GM18951 (cell line): ENCODE measurements around the gene DLGAP4.

Source experiments
- POLR2A ChIP-seq: IDR thresholded peaks from 4 replicates; pipeline ENCODE4 v1.6.1; 2011; ENCODE audit warnings: mild to moderate bottlenecking; ENCODE audit not compliant: insufficient read length, insufficient read depth; ENCODE audit errors: extremely low read depth
- in situ Hi-C: fragments of 300-500 bp; cut with MboI; formaldehyde crosslinking; loops from one replicate; pipeline ENCODE4 v1.12.0; 2022; ENCODE audit warnings: low sequenced_read_pairs, mixed read lengths, inconsistent platforms; ENCODE audit not compliant: unreplicated experiment

Gene DLGAP4

GRCh38 chr20:36305602-36306551, at the start of gene DLGAP4:
DLGAP4 (plus strand) TSS chr20:36306339; CDS start chr20:36431718, 125,379 bp downstream.
- in situ Hi-C loops, result no loop called here
- no peak for TF ChIP-seq POLR2A

- TF ChIP-seq POLR2A, result no peak
- in situ Hi-C loops, result no loop called here
Measured at GRCh38 chr20:36259177-36260061, 46.7 kb upstream of the DLGAP4 start.

- in situ Hi-C loops, result no loop called here
- no peak for TF ChIP-seq POLR2A
Measured at GRCh38 chr20:36260316-36260715, 45.8 kb upstream of the DLGAP4 start.

GRCh38 chr20:36261389-36262105, 44.6 kb upstream of the DLGAP4 start:
- in situ Hi-C loops, result no loop called here
- TF ChIP-seq POLR2A, result no peak

GRCh38 chr20:36262440-36262839, 43.7 kb upstream of the DLGAP4 start:
- no peak for TF ChIP-seq POLR2A
- in situ Hi-C loops, result no loop called here

GRCh38 chr20:36264426-36265246, 41.5 kb upstream of the DLGAP4 start:
- in situ Hi-C loops, result no loop called here

GRCh38 chr20:36266189-36266588, 40.0 kb upstream of the DLGAP4 start:
- in situ Hi-C loops, result no loop called here
- TF ChIP-seq POLR2A, result no peak

More at GRCh38 chr20:36264426-36265246, 41.5 kb upstream of the DLGAP4 start:
- no peak for TF ChIP-seq POLR2A

- TF ChIP-seq POLR2A, result no peak
- in situ Hi-C loops, result no loop called here
Measured at GRCh38 chr20:36267605-36268381, 38.3 kb upstream of the DLGAP4 start.

- no peak for TF ChIP-seq POLR2A
- in situ Hi-C loops, result no loop called here
Measured at GRCh38 chr20:36268440-36269342, 37.4 kb upstream of the DLGAP4 start.

GRCh38 chr20:36269507-36269906, 36.6 kb upstream of the DLGAP4 start:
- TF ChIP-seq POLR2A, result no peak

GRCh38 chr20:36270744-36271638, 35.1 kb upstream of the DLGAP4 start:
- in situ Hi-C loops, result loop anchor here (10.0 kb wide), 1 partner anchor 154 kb away; no protein-coding TSS in a partner anchor
- TF ChIP-seq POLR2A, result no peak

More at GRCh38 chr20:36269507-36269906, 36.6 kb upstream of the DLGAP4 start:
- in situ Hi-C loops, result no loop called here
